B cell (primary cell): Measurements from ENCODE around the gene PRSS36. TPM values are rescaled to one million over a fixed set of nuclear protein-coding genes. Genes with fewer than 3 reads are reported as not detected.
"Not testable (repeated sequence)": the region's sequence is repeated elsewhere in the genome, so short reads cannot be mapped to it uniquely, and the experiment has no call there.

Source experiments
- ATAC-seq: fragments of 200-7000 bp; cut with Tn5 transposase; one replicate; pipeline ENCODE4 v1.10.0; 2021; ENCODE audit warnings: low read depth, mild to moderate bottlenecking, moderate number of reproducible peaks, moderate library complexity
- CTCF ChIA-PET: fragments of 350-600 bp; sonication (Branson Sonifier 250); formaldehyde crosslinking; loops from one replicate; lab custom pipeline; 2021; ENCODE audit warnings: antibody characterized with exemption, inconsistent platforms; lab: Charles Lee
- POLR2A ChIA-PET: fragments of 350-600 bp; sonication (Branson Sonifier 250); formaldehyde crosslinking; loops from one replicate; lab custom pipeline; 2021; ENCODE audit warnings: antibody characterized with exemption; lab: Charles Lee
- DNase-seq: peaks from one replicate; pipeline ENCODE4 v3.0.0; 2013
- H2AFZ ChIP-seq: 2 replicates; pipeline ENCODE4 v1.6.1; 2012; ENCODE audit warnings: mild to moderate bottlenecking, low read depth, low read length; ENCODE audit not compliant: insufficient read depth, poor library complexity, severe bottlenecking
- H3K27ac ChIP-seq, 2 donors: 1 replicate in 1 of 2; 2 replicates in 1 of 2; pipeline ENCODE4 v1.5.1; 2012 to 2013; ENCODE audit warnings: low read length in 2 of 2, mild to moderate bottlenecking in 2 of 2, moderate library complexity in 1 of 2
- H3K27me3 ChIP-seq, 4 experiments: fragments of 200-600 bp in 1 of 4; sonication (generic) in 1 of 4; replicated peaks in 1 of 4; 1 replicate in 2 of 4; 2 replicates in 2 of 4; pipeline versions ENCODE4 v1.6.1 to v1.7.0; 2013 to 2016; ENCODE audit warnings: low read length in 3 of 4, mild to moderate bottlenecking in 2 of 4, mixed read lengths in 1 of 4, moderate library complexity in 1 of 4; ENCODE audit not compliant: insufficient read depth in 4 of 4, control insufficient read depth in 3 of 4; ENCODE audit errors: control extremely low read depth in 1 of 4
- H3K36me3 ChIP-seq, 2 experiments: replicated peaks in 1 of 2; 1 replicate in 1 of 2; 2 replicates in 1 of 2; pipeline versions ENCODE4 v1.6.1 to v1.7.1; 2013; ENCODE audit warnings: low read length in 1 of 2; ENCODE audit not compliant: insufficient read depth in 2 of 2, control insufficient read depth in 1 of 2; ENCODE audit errors: control extremely low read depth in 1 of 2, extremely low read depth in 1 of 2
- H3K4me1 ChIP-seq, 2 donors: fragments of 200-600 bp in 1 of 2; sonication (generic) in 1 of 2; 1 replicate in 1 of 2; 2 replicates in 1 of 2; pipeline versions ENCODE4 v1.5.1 to v1.6.1; 2013 to 2017; ENCODE audit warnings: low read length in 2 of 2; ENCODE audit not compliant: control insufficient read depth in 2 of 2, insufficient read depth in 2 of 2
- H3K4me2 ChIP-seq: replicated peaks from 2 replicates; pipeline ENCODE3; 2012; ENCODE audit warnings: mild to moderate bottlenecking, low read depth, low read length; ENCODE audit not compliant: poor library complexity, severe bottlenecking
- H3K4me3 ChIP-seq, 5 experiments: fragments of 200-600 bp in 1 of 5; sonication (generic) in 1 of 5; 1 replicate in 3 of 5; 2 replicates in 2 of 5; pipeline versions ENCODE4 v1.5.1 to v1.7.0; 2011 to 2016; ENCODE audit warnings: low read length in 4 of 5, mild to moderate bottlenecking in 4 of 5, low read depth in 2 of 5, control low read depth in 1 of 5, moderate library complexity in 1 of 5; ENCODE audit not compliant: insufficient read depth in 1 of 5; ENCODE audit errors: control extremely low read depth in 1 of 5, extremely low read depth in 1 of 5
- H3K79me2 ChIP-seq: fragments of 200-600 bp; sonication (generic); one replicate; pipeline ENCODE4 v1.6.0; 2016; ENCODE audit warnings: low read length; ENCODE audit not compliant: control insufficient read depth, insufficient read depth
- H3K9ac ChIP-seq: fragments of 200-600 bp; sonication (generic); 2 replicates; pipeline ENCODE4 v1.6.1; 2017; ENCODE audit warnings: mild to moderate bottlenecking, low read length, moderate library complexity
- H3K9me3 ChIP-seq, 3 donors: one replicate each; pipeline versions ENCODE4 v1.6.1 to v1.7.1; 2013; ENCODE audit warnings: low read length in 2 of 3; ENCODE audit not compliant: control insufficient read depth in 2 of 3, insufficient read depth in 1 of 3; ENCODE audit errors: control extremely low read depth in 1 of 3
- H4K20me1 ChIP-seq: 2 replicates; pipeline ENCODE4 v1.6.0; 2012; ENCODE audit warnings: mild to moderate bottlenecking, low read length; ENCODE audit not compliant: insufficient read depth, control insufficient read depth, poor library complexity, severe bottlenecking
- H3K27ac Mint-ChIP-seq: one replicate; pipeline ENCODE4 v1.8.0; 2021; ENCODE audit warnings: mixed read lengths
- H3K27me3 Mint-ChIP-seq: one replicate; pipeline ENCODE4 v1.8.0; 2021; ENCODE audit warnings: mixed read lengths
- H3K4me1 Mint-ChIP-seq: one replicate; pipeline ENCODE4 v1.8.0; 2021; ENCODE audit warnings: mixed read lengths
- H3K4me3 Mint-ChIP-seq: one replicate; pipeline ENCODE4 v1.8.0; 2021; ENCODE audit warnings: mixed read lengths
- H3K9me3 Mint-ChIP-seq: one replicate; pipeline ENCODE4 v1.8.0; 2022; ENCODE audit warnings: mixed read lengths; ENCODE audit not compliant: insufficient read depth
- EZH2 ChIP-seq: IDR thresholded peaks from 2 replicates; pipeline ENCODE4 v1.6.1; 2012; ENCODE audit warnings: borderline replicate concordance, low read depth, mild to moderate bottlenecking, moderate library complexity, low read length; ENCODE audit not compliant: insufficient read depth, poor library complexity, severe bottlenecking
- WGBS: methylation state at CpG from one replicate; pipeline ENCODE4 v1.1.5; 2013; ENCODE audit warnings: missing lambda C conversion rate; ENCODE audit not compliant: insufficient coverage; 5-methylcytosine and 5-hydroxymethylcytosine counted together
- intact Hi-C: fragments of 100-400 bp; cut with micrococcal nuclease; formaldehyde crosslinking; loops from one replicate; pipeline ENCODE4 v1.10.0; 2022
- polyA plus RNA-seq: library from polyadenylated mRNA; depleted of rRNA; stranded (reverse); fragments of >200 nt; gene quantifications from 2 replicates; pipeline ENCODE4 v1.2.3, GENCODE V29; 2012
- total RNA-seq, 2 donors: library from RNA; stranded (reverse); fragments of 120-200 nt in 1 of 2; gene quantifications; 1 replicate in 1 of 2; 2 replicates in 1 of 2; pipeline versions ENCODE4 v1.2.3 to v1.2.4, GENCODE V29; 2013 to 2022
- TF ChIP-seq, protein P1 (sequence below): fragments of 200-600 bp; IDR thresholded peaks from one replicate; pipeline ENCODE4 v1.8.0; 2022; ENCODE audit warnings: antibody characterized with exemption, mild to moderate bottlenecking

Gene PRSS36
- total and polyA plus RNA-seq, 2 donors (not counting 1 experiment from before 2014, with no cell fraction given) = 1.0 to 1.6 TPM

DNA sequence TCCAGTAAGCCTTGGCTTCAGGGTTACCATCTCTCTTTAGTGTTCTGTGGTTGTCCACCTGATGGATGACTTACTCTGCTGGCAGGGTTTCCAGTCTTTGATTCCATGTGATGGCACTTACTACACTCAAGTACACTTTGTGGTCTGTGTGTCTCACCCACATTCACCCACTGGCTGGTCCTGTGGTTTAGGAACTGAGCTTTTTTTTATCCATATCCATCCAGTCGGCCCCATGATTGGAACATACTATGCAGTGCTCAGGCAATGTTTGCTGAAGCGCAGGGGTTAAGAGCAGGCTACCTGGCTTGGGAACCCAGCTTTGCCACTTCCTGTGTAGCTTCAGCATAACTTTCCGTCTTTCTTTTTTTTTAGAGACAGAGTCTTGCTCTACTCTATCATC lies 27.3 kb upstream of the PRSS36 start:
- TF ChIP-seq, protein P1, sequence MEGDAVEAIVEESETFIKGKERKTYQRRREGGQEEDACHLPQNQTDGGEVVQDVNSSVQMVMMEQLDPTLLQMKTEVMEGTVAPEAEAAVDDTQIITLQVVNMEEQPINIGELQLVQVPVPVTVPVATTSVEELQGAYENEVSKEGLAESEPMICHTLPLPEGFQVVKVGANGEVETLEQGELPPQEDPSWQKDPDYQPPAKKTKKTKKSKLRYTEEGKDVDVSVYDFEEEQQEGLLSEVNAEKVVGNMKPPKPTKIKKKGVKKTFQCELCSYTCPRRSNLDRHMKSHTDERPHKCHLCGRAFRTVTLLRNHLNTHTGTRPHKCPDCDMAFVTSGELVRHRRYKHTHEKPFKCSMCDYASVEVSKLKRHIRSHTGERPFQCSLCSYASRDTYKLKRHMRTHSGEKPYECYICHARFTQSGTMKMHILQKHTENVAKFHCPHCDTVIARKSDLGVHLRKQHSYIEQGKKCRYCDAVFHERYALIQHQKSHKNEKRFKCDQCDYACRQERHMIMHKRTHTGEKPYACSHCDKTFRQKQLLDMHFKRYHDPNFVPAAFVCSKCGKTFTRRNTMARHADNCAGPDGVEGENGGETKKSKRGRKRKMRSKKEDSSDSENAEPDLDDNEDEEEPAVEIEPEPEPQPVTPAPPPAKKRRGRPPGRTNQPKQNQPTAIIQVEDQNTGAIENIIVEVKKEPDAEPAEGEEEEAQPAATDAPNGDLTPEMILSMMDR = no peak
- no peak for TF ChIP-seq EZH2
- Mint-ChIP-seq H3K9me3 (no peaks in the 10 kb centered on the region), H3K27ac (peak overlapping the region; percentile 78), H3K4me3 (peak overlapping the region; percentile 26), H3K4me1 (peaks cover 35% of the 10 kb centered on the region), H3K27me3 (no peaks in the 10 kb centered on the region)
- Histone ChIP-seq H3K27me3 (no peaks in the 10 kb centered on the region), H3K4me1 (peaks cover 32 to 43% of the 10 kb centered on the region in 2 donors), H3K9ac (no peak overlapping the region), H3K79me2 (peaks cover 35% of the 10 kb centered on the region), H3K27ac (no peak overlapping the region), H3K4me3 (peak overlapping the region in 1 of 5 experiments; percentile 19), H3K4me2 (peak overlapping the region; percentile 33), H3K36me3 (peaks cover 0 to 1% of the 10 kb centered on the region in 2 experiments), H4K20me1 (peaks cover 16% of the 10 kb centered on the region), H3K9me3 (no peaks in the 10 kb centered on the region), H2AFZ (peak overlapping the region; percentile 43)
- ChIA-PET CTCF (interaction anchor here (1.0 to 2.2 kb wide), 3 partner anchors 35 to 206 kb away, joined by 3 to 14 read pairs (median 4); no protein-coding TSS in a partner anchor), POLR2A (interaction anchor here (1.0 to 2.1 kb wide), 4 partner anchors 11 to 275 kb away, joined by 3 to 10 read pairs (median 6); partner anchors contain the start of gene PYCARD)
- 0% methylated on average over 3 of the region's 3 CpGs for WGBS
- intact Hi-C loops = no loop called here
- no peak for ATAC-seq
- DNase-seq = peak; percentile 39

DNA sequence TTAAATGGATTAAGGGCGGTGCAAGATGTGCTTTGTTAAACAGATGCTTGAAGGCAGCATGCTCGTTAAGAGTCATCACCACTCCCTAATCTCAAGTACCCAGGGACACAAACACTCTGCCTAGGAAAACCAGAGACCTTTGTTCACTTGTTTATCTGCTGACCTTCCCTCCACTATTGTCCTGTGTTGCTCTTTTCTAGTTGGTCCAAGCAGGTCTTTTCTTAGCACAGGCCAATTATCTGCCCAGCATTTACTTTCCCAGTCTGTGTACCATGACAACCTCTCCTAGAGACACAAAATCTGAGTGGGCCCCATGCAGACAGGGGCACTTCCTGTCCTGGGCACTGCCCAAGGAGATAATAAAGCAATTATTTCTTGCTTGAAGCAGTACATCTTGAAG lies 20.2 kb upstream of the PRSS36 start:
- H3K27ac Mint-ChIP-seq, CTCF ChIA-PET, H3K27me3 ChIP-seq, DNase-seq, H3K9me3 Mint-ChIP-seq, H3K4me1 Mint-ChIP-seq, intact Hi-C loops, H3K9me3 ChIP-seq, H2AFZ ChIP-seq, H3K27me3 Mint-ChIP-seq, H3K4me2 ChIP-seq, H4K20me1 ChIP-seq, H3K27ac ChIP-seq, H3K36me3 ChIP-seq, POLR2A ChIA-PET, H3K4me3 ChIP-seq, H3K9ac ChIP-seq, ATAC-seq, H3K79me2 ChIP-seq, H3K4me3 Mint-ChIP-seq, H3K4me1 ChIP-seq: not testable (repeated sequence)
- WGBS = no CpG with 5 or more reads among the region's 2 CpGs
